GM21423 (cell line): ENCODE results near the gene PTPMT1.
"Not testable (repeated sequence)": the region's sequence is repeated elsewhere in the genome, so short reads cannot be mapped to it uniquely, and the experiment has no call there.

Experiments
- ATAC-seq: cut with Tn5 transposase; IDR thresholded peaks from one replicate; pipeline ENCODE4 v1.9.1; 2021; ENCODE audit warnings: mild to moderate bottlenecking, moderate library complexity; ENCODE audit not compliant: unreplicated experiment

The PTPMT1 gene

DNA sequence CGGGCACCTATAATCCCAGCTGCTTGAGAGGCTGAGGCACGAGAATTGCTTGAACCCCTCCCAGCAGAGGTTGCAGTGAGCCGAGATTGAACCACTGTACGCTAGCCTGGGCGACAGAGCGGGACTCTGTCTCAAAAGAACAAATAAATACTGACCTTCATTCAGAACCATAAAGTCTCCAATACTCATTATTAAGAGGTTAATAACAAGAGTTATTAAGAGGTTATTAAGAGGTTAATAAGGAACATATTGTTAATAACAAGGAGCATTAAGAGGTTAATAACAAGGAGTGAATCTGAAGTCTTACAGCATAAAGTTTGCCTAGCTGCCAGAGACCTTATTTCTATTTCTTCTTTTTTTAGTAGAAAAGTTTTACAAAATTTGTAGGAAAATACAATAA, 20.1 kb upstream of the PTPMT1 start:
- no peak for ATAC-seq

DNA sequence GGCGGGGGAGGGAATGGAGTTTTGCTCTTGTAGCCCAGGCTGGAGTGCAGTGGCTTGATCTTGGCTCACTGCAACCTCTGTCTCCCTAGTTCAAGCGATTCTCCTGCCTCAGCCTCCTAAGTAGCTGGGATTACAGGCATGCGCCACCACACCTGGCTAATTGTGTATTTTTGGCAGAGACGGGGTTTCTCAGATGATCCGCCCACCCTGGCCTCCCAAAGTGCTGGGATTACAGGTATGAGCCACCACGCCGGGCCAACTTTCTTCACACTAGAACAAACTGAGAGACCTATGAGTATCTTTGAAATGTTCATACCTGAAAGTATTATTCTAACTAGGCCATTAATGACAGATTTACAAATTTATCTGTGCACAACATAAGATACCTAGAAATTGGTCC, 19.1 kb upstream of the PTPMT1 start:
- ATAC-seq = not testable (repeated sequence)

DNA sequence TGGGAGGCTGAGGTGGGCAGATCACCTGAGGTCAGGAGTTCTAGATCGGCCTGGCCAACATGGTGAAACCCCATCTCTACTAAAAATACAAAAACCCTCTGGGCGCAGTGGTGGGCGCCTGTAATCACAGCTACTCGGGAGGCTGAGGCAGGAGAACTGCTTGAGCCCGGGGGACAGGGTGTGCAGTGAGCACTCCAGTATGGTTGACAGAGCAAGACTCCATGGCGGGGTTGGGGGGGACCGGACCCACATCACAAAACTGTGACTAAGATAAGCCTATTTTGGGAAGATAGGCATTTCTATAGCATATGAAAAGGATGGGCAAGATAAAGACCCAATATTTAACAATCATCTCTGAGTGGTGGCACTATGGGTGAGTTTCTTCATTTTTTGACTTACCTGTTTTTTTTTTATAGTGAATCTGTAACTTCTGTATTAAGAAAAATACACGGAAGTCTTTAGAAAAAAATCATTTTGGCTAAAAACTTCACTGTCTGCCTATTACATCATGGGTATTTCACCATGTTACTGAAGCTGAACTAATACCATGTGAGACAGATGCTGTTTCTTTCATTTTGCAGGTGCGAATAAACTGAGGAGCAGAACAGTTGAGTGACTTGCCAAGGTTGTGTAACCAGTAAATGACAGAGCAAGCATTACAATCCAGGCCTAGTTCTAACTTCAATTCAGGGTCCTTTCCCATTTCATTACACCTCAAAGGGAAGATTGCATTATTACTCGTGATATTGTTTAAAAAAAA, 14.9 kb upstream of the PTPMT1 start:
- no peak for ATAC-seq

GRCh38 chr11:47551086-47551485, 14.3 kb upstream of the PTPMT1 start:
- ATAC-seq = no peak

DNA sequence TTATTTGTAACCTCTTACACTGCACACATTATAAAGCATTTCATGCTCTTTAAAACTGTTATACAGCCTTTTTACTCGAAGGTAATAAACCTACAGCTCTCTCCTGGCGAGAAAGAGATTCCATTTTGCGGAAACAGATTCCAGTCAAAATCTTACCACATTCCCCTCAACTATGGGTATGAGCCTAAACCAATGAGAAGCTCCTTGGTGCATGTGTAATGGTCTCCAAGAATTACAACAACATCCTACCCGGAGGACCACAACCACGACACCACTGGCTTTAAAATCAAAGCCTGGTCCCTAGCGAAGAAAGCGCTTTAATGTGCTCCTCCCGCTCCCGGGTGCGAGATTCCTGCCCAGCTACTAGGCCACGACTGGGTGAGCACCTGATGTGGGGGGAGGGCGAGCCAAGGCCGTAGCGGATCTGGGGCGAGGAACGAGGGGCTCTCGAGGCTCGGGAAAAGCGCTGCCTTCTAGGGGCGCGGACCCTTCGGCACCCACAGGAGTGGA, 13.3 kb upstream of the PTPMT1 start:
- ATAC-seq = peak; percentile 5

- ATAC-seq = peak; percentile 94
Measured at GRCh38 chr11:47552566-47553405, 12.6 kb upstream of the PTPMT1 start, which contains the start of gene CELF1. Gene CELF1 (minus strand): TSS chr11:47553132. CDS start chr11:47499523, 53,609 bp downstream.

DNA sequence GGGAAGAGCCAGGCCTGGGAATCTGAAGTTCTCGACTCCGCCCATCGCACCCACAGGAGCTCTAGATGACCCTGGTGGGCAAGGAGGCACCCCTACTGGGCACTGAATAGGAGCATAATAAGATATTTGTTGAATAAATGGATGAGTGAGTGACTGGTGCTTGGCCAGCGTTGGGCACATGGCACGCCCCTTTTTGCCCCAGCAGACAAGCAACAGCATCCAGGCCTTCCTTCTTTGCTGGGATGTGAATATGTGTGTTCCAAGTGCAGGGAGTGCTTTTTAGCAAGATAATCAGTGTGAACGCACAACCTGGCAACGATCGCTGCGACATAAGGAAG, 12.0 kb upstream of the PTPMT1 start:
- ATAC-seq = peak; percentile 21

- not testable (repeated sequence) for ATAC-seq
Measured at GRCh38 chr11:47557004-47557403, 8.4 kb upstream of the PTPMT1 start.

GRCh38 chr11:47558695-47559094, 6.7 kb upstream of the PTPMT1 start:
- no peak for ATAC-seq

- no peak for ATAC-seq
Measured at GRCh38 chr11:47560426-47560825, 5.0 kb upstream of the PTPMT1 start.

GRCh38 chr11:47562393-47562792, 3.0 kb upstream of the PTPMT1 start:
- ATAC-seq = not testable (repeated sequence)

GRCh38 chr11:47564366-47564765, 1.0 kb upstream of the PTPMT1 start:
- not testable (repeated sequence) for ATAC-seq

- no peak for ATAC-seq
Measured at GRCh38 chr11:47564933-47565339, 463 bp upstream of the PTPMT1 start.

GRCh38 chr11:47566149-47566698, 825 bp downstream of the PTPMT1 start:
- peak; percentile 14 for ATAC-seq

DNA sequence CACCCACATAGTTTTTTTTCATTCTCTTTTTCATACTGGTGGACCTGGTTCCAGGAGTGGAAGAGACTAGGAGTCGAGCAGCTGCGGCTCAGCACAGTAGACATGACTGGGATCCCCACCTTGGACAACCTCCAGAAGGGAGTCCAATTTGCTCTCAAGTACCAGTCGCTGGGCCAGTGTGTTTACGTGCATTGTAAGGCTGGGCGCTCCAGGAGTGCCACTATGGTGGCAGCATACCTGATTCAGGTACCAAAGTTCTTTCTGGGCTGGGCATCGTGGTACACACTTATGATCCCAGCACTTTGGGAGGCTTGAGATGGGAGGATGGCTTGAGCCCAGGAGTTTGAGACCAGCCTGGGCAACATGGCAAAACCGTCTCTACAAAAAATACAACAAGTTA, 4.2 kb downstream of the PTPMT1 start:
- ATAC-seq = no peak

DNA sequence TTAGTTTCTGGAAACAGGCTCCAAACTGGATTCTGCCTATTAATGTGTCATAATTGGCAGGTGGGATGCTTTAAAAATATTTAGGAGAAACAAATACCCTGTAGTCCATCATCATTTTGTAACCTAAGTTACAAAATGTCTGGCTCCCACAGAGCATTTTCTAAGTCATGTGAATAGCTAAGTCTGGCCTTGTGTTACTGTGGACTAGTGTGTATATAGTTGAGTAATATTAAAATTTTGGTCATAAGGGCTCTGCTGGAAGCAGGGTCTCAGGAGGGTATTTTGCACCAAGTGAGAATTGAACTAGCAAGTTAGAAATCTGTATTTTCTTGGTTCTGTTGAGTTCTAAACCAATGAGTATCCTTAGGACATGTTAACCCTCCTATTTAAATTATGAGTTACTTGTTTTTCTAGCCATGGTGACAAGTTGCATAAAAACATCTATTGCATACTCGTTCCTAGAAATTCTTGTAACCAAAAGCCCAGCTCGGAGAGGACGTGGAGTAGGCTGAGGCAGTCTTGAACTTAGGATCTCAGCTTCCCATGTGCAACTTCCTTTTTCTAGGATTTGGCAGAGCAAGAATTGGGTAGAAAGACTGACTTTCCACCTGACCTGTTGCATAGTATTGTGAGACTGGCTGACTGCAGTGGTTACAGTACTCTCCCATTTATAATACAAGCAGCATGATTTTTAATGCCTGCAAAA, 5.4 kb downstream of the PTPMT1 start:
- ATAC-seq = no peak

DNA sequence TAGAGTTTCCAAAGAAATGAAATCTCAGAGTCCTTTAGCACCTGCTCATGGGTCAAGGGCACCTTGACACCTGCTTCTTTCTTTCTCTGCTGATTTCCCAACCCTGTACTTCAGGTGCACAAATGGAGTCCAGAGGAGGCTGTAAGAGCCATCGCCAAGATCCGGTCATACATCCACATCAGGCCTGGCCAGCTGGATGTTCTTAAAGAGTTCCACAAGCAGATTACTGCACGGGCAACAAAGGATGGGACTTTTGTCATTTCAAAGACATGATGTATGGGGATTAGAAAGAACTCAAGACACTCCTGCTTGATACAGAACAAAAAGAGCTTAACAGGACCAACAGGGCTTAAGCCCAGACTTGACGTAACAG, 5.9 kb downstream of the PTPMT1 start:
- no peak for ATAC-seq

DNA sequence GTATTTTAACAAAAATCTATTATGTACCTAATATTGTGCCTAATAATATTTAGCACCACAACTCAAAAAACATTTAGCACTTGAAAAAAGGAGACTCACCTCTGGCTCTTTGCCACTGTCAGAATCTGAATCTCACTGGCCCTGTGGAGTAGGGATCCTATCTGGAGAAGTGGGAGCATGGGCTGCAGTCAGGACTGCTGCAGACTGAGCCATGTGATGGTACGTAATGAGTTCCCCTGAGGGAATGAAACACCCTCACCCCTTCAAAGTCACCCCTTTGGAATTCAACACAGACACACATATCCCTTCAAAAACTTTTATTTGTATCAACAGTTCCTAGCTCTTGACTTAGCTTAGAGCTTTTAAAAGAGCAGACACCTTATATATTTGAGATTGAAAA, 6.5 kb downstream of the PTPMT1 start:
- ATAC-seq = no peak

GRCh38 chr11:47572715-47573255, 7.4 kb downstream of the PTPMT1 start:
- no peak for ATAC-seq

DNA sequence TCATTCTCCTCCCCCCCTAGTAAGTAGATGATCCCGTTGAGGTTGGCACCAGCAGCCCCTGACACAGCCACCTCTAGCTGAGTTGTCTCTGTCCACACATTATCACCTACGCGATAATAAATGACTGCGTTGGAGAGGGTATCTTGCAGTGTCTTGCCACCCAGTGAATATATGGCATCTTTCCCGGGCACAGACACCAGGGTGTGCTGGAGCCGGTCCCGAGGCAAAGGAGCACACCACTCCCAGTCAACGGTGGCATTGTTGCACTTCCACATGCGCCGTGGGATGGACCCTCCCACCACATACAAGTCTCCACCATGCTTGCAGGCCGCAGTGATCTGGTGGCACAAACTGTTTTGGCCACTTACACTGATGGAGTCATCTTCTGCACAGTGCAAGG, 7.9 kb downstream of the PTPMT1 start:
- no peak for ATAC-seq
